PC-9 (cell line): ENCODE results near the gene ELP1. TPM values are rescaled to one million over a fixed set of nuclear protein-coding genes. Genes with fewer than 3 reads are reported as not detected.

ENCODE experiments used
- BruUV-seq: library from RNA; stranded (reverse); fragments of 400-500 nt; replicated peaks from 2 replicates; lab custom pipeline; 2021; lab: Mats Ljungman, UMichigan
- CTCF ChIA-PET: fragments of 300-600 bp; sonication (Branson Sonifier 250); formaldehyde crosslinking; loops from one replicate; lab custom pipeline; 2022; ENCODE audit warnings: antibody characterized with exemption; lab: Charles Lee
- POLR2A ChIA-PET: fragments of 300-600 bp; sonication (Branson Sonifier 250); formaldehyde crosslinking; loops from one replicate; lab custom pipeline; 2022; ENCODE audit warnings: antibody characterized with exemption; ENCODE audit not compliant: unreplicated experiment; lab: Charles Lee
- DNase-seq, 2 experiments: peaks; one replicate each; pipeline versions ENCODE4 v3.0.0 to v3.0.0-alpha.2; 2015 to 2022; ENCODE audit warnings: mixed read lengths in 1 of 2
- H2AFZ ChIP-seq: fragments of 200-600 bp; sonication (generic); 2 replicates; pipeline ENCODE4 v1.8.1; 2017; ENCODE audit warnings: antibody characterized with exemption
- H3F3A ChIP-seq: fragments of 200-600 bp; sonication (generic); 2 replicates; pipeline ENCODE4 v1.8.1; 2017; ENCODE audit warnings: antibody characterized with exemption, mild to moderate bottlenecking, low read depth; ENCODE audit not compliant: insufficient read depth
- H3K27ac ChIP-seq: fragments of 200-600 bp; sonication (generic); 2 replicates; pipeline ENCODE4 v1.6.1; 2016; ENCODE audit warnings: mixed run types
- H3K27me3 ChIP-seq: fragments of 200-600 bp; sonication (generic); 2 replicates; pipeline ENCODE4 v1.6.1; 2016; ENCODE audit warnings: low read depth, mixed run types; ENCODE audit not compliant: insufficient read depth
- H3K36me3 ChIP-seq: fragments of 200-600 bp; sonication (generic); 2 replicates; pipeline ENCODE4 v1.6.1; 2016; ENCODE audit warnings: low read depth, mixed run types
- H3K4me1 ChIP-seq: fragments of 200-600 bp; sonication (generic); replicated peaks from 2 replicates; pipeline ENCODE4 v1.6.1; 2016; ENCODE audit warnings: mixed run types; ENCODE audit not compliant: insufficient read depth
- H3K4me2 ChIP-seq: fragments of 200-600 bp; sonication (generic); 2 replicates; pipeline ENCODE4 v1.6.1; 2017; ENCODE audit warnings: mixed run types
- H3K4me3 ChIP-seq: fragments of 200-600 bp; sonication (generic); 2 replicates; pipeline ENCODE4 v1.6.1; 2016; ENCODE audit warnings: mixed run types
- H3K79me2 ChIP-seq: fragments of 200-600 bp; sonication (generic); 2 replicates; pipeline ENCODE4 v1.6.1; 2017; ENCODE audit warnings: low read depth, mixed run types
- H3K9me2 ChIP-seq: fragments of 200-600 bp; sonication (generic); 2 replicates; pipeline ENCODE4 v1.8.1; 2017; ENCODE audit warnings: mild to moderate bottlenecking; ENCODE audit not compliant: insufficient read depth
- H3K9me3 ChIP-seq: fragments of 200-600 bp; sonication (generic); 2 replicates; pipeline ENCODE4 v1.8.1; 2016; ENCODE audit warnings: low read depth; ENCODE audit not compliant: insufficient read depth
- H4K20me1 ChIP-seq: fragments of 200-600 bp; sonication (generic); 2 replicates; pipeline ENCODE4 v1.8.1; 2017; ENCODE audit not compliant: insufficient read depth
- EZH2 ChIP-seq: fragments of 200-600 bp; sonication (generic); IDR thresholded peaks from 2 replicates; pipeline ENCODE4 v1.8.0; 2017; ENCODE audit warnings: antibody characterized with exemption, low read depth
- intact Hi-C: fragments of 100-400 bp; cut with micrococcal nuclease; formaldehyde crosslinking; loops from one replicate; pipeline ENCODE4 v1.10.0; 2022; ENCODE audit not compliant: unreplicated experiment
- total RNA-seq: library from RNA; stranded (reverse); gene quantifications from 2 replicates; pipeline ENCODE4 v1.2.3, GENCODE V29; 2021
- TF ChIP-seq, protein P1 (sequence below): fragments of 200-600 bp; sonication (generic); conservative IDR thresholded peaks from 2 replicates; pipeline ENCODE4 v1.6.1; 2017; ENCODE audit warnings: mixed run types, antibody characterized with exemption, mild to moderate bottlenecking, moderate library complexity

ELP1 gene
- total RNA-seq, 1 experiment from 2014 or later = 35.1 TPM

DNA sequence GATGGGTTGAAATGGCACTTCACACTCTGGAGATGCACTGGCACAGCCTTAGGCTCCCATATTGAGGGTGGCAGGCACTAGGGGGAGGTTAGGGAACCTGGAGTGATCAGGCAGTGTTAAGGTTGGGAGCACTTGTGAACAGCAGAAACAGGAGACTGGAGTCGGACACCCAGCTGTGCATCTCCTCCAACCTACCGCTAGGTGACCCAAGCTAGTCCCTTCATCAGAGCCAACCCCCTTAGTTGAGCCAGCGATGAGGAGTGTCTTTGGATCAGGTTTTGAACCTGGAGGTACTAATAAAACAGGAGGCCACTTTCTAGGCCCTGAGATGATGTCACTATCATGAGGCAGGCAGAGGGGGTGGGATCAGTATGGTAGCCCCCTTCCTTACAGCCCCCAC lies 79.8 kb downstream of the ELP1 start:
- ChIA-PET CTCF (no interaction called here), POLR2A (no interaction called here)
- BruUV-seq = no TSS peak
- Histone ChIP-seq H3K4me1 (no peaks in the 10 kb centered on the region; the same call in 1 of the 2 replicates), H3K9me3 (no peaks in the 10 kb centered on the region), H4K20me1 (no peaks in the 10 kb centered on the region), H3K79me2 (no peaks in the 10 kb centered on the region), H3K4me2 (no peak overlapping the region), H3K4me3 (no peak overlapping the region), H3K27me3 (no peaks in the 10 kb centered on the region), H2AFZ (no peak overlapping the region), H3K36me3 (no peaks in the 10 kb centered on the region), H3K27ac (no peak overlapping the region), H3K9me2 (no peaks in the 10 kb centered on the region), H3F3A (no peaks in the 10 kb centered on the region)
- no peak for TF ChIP-seq EZH2
- TF ChIP-seq, protein P1, sequence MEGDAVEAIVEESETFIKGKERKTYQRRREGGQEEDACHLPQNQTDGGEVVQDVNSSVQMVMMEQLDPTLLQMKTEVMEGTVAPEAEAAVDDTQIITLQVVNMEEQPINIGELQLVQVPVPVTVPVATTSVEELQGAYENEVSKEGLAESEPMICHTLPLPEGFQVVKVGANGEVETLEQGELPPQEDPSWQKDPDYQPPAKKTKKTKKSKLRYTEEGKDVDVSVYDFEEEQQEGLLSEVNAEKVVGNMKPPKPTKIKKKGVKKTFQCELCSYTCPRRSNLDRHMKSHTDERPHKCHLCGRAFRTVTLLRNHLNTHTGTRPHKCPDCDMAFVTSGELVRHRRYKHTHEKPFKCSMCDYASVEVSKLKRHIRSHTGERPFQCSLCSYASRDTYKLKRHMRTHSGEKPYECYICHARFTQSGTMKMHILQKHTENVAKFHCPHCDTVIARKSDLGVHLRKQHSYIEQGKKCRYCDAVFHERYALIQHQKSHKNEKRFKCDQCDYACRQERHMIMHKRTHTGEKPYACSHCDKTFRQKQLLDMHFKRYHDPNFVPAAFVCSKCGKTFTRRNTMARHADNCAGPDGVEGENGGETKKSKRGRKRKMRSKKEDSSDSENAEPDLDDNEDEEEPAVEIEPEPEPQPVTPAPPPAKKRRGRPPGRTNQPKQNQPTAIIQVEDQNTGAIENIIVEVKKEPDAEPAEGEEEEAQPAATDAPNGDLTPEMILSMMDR = no peak
- DNase-seq = no peak
- intact Hi-C loops = no loop called here

- TF ChIP-seq, protein P1 = no peak
- no peak for TF ChIP-seq EZH2
Observed at GRCh38 chr9:108852079-108852478, 81.8 kb downstream of the ELP1 start.

GRCh38 chr9:108851138-108851537 lies 82.8 kb downstream of the ELP1 start:
- H3K4me2 ChIP-seq = no peak overlapping the region
- CTCF ChIA-PET = no interaction called here
- no peaks in the 10 kb centered on the region for H3K27me3 ChIP-seq
- H3K36me3 ChIP-seq = no peaks in the 10 kb centered on the region
- no peaks in the 10 kb centered on the region for H4K20me1 ChIP-seq
- TF ChIP-seq, protein P1 = no peak
- TF ChIP-seq EZH2 = no peak
- H3K79me2 ChIP-seq = no peaks in the 10 kb centered on the region
- no peaks in the 10 kb centered on the region; the same call in 1 of the 2 replicates for H3K4me1 ChIP-seq
- intact Hi-C loops = no loop called here
- H3K4me3 ChIP-seq = no peak overlapping the region
- no TSS peak for BruUV-seq
- no peak overlapping the region for H3K27ac ChIP-seq
- H3K9me2 ChIP-seq = no peaks in the 10 kb centered on the region
- H3F3A ChIP-seq = no peaks in the 10 kb centered on the region
- no peak for DNase-seq
- no peaks in the 10 kb centered on the region for H3K9me3 ChIP-seq
- POLR2A ChIA-PET = no interaction called here
- no peak overlapping the region for H2AFZ ChIP-seq

More at GRCh38 chr9:108852079-108852478, 81.8 kb downstream of the ELP1 start:
- no TSS peak for BruUV-seq
- H3K27ac ChIP-seq = no peak overlapping the region
- ChIA-PET POLR2A (no interaction called here), CTCF (no interaction called here)
- H3K4me3 ChIP-seq = no peak overlapping the region
- H4K20me1 ChIP-seq = no peaks in the 10 kb centered on the region
- no peaks in the 10 kb centered on the region for H3K27me3 ChIP-seq
- no peaks in the 10 kb centered on the region for H3F3A ChIP-seq
- H2AFZ ChIP-seq = no peak overlapping the region
- no peak for DNase-seq
- no peaks in the 10 kb centered on the region for H3K79me2 ChIP-seq
- H3K9me3 ChIP-seq = no peaks in the 10 kb centered on the region
- no peaks in the 10 kb centered on the region for H3K36me3 ChIP-seq
- H3K4me2 ChIP-seq = no peak overlapping the region
- H3K4me1 ChIP-seq = no peaks in the 10 kb centered on the region; the same call in 1 of the 2 replicates
- no peaks in the 10 kb centered on the region for H3K9me2 ChIP-seq
- intact Hi-C loops = no loop called here
